Osteocyte (in vitro differentiated cells): Measurements from ENCODE around the gene MPLKIP. TPM values are rescaled to one million over a fixed set of nuclear protein-coding genes. Genes with fewer than 3 reads are reported as not detected.
"Not testable (repeated sequence)": the region's sequence is repeated elsewhere in the genome, so short reads cannot be mapped to it uniquely, and the experiment has no call there.

Source experiments
- DNase-seq: peaks from one replicate; pipeline ENCODE4 v3.0.0; 2021; ENCODE audit warnings: mixed read lengths; ENCODE audit not compliant: unreplicated experiment; ENCODE audit errors: extremely low spot score
- H3K27ac Mint-ChIP-seq: one replicate; pipeline ENCODE4 v1.8.0; 2021; ENCODE audit warnings: mild to moderate bottlenecking, mixed read lengths; ENCODE audit not compliant: unreplicated experiment
- H3K27me3 Mint-ChIP-seq: one replicate; pipeline ENCODE4 v1.8.0; 2021; ENCODE audit warnings: mixed read lengths; ENCODE audit not compliant: unreplicated experiment
- H3K36me3 Mint-ChIP-seq: one replicate; pipeline ENCODE4 v1.8.0; 2021; ENCODE audit warnings: mixed read lengths; ENCODE audit not compliant: unreplicated experiment
- H3K4me1 Mint-ChIP-seq: one replicate; pipeline ENCODE4 v1.8.0; 2021; ENCODE audit warnings: mixed read lengths; ENCODE audit not compliant: unreplicated experiment
- H3K4me3 Mint-ChIP-seq: one replicate; pipeline ENCODE4 v1.8.0; 2021; ENCODE audit warnings: mild to moderate bottlenecking, moderate library complexity, mixed read lengths; ENCODE audit not compliant: unreplicated experiment
- H3K9me3 Mint-ChIP-seq: one replicate; pipeline ENCODE4 v1.8.0; 2021; ENCODE audit warnings: mixed read lengths; ENCODE audit not compliant: unreplicated experiment
- total RNA-seq: library from RNA; stranded (reverse); gene quantifications from 2 replicates; pipeline ENCODE4 v1.2.1, GENCODE V29; 2021
- TF ChIP-seq, protein P1 (sequence below): fragments of 200-600 bp; sonication (generic); IDR thresholded peaks from 2 replicates; pipeline ENCODE4 v1.5.0; 2021; ENCODE audit warnings: antibody characterized with exemption, mild to moderate bottlenecking, moderate library complexity

Gene MPLKIP
- total RNA-seq, 1 donor from 2014 or later, result 43.4 TPM

DNA sequence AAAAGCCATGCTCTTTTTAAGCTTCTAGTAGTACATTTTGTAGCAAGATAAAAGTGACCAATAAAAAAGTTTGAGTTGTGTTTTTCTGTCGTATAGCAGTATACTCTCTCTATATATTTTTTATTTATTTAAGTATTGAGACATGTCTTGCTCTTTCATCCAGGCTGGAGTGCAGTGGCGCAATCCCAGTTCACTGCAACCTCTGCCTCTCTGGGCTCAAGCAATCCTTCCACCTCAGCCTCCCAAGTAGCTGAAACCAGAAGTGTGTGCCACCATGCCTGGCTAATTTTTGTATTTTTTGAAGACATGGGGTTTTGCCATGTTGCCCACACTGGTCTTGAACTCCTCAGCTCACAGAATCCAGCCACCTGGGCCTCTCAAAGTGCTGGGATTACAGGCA lies 3.1 kb upstream of the MPLKIP start:
- peak; percentile 67 for DNase-seq
- Mint-ChIP-seq H3K27me3 (no peaks in the 10 kb centered on the region), H3K9me3 (no peaks in the 10 kb centered on the region), H3K36me3 (no peaks in the 10 kb centered on the region), H3K4me1 (peaks cover 18% of the 10 kb centered on the region), H3K4me3 (no peak overlapping the region), H3K27ac (no peak overlapping the region)
- TF ChIP-seq, protein P1, sequence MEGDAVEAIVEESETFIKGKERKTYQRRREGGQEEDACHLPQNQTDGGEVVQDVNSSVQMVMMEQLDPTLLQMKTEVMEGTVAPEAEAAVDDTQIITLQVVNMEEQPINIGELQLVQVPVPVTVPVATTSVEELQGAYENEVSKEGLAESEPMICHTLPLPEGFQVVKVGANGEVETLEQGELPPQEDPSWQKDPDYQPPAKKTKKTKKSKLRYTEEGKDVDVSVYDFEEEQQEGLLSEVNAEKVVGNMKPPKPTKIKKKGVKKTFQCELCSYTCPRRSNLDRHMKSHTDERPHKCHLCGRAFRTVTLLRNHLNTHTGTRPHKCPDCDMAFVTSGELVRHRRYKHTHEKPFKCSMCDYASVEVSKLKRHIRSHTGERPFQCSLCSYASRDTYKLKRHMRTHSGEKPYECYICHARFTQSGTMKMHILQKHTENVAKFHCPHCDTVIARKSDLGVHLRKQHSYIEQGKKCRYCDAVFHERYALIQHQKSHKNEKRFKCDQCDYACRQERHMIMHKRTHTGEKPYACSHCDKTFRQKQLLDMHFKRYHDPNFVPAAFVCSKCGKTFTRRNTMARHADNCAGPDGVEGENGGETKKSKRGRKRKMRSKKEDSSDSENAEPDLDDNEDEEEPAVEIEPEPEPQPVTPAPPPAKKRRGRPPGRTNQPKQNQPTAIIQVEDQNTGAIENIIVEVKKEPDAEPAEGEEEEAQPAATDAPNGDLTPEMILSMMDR, result no peak

DNA sequence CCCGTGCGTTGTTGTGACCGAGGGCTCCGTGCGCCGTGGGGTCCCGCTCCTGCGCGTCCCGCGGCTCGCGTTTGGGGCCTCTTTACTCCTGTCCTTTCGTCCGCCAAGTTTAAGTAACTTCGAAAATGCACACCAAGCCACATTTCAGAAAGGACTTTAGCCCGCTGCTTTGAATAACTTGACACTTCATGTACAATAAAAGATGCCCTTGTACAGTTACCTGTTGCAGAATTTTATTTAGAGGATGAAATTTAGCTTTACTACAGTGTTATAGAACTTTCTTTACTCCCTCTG lies 842 bp upstream of the MPLKIP start:
- no peaks in the 10 kb centered on the region for H3K9me3 Mint-ChIP-seq
- peak overlapping the region; percentile 88 for H3K27ac Mint-ChIP-seq
- H3K27me3 Mint-ChIP-seq, result no peaks in the 10 kb centered on the region
- no peak for DNase-seq
- peaks cover 3% of the 10 kb centered on the region for H3K36me3 Mint-ChIP-seq
- peaks cover 25% of the 10 kb centered on the region for H3K4me1 Mint-ChIP-seq
- peak overlapping the region; percentile 92 for H3K4me3 Mint-ChIP-seq
- TF ChIP-seq, protein P1, result no peak

DNA sequence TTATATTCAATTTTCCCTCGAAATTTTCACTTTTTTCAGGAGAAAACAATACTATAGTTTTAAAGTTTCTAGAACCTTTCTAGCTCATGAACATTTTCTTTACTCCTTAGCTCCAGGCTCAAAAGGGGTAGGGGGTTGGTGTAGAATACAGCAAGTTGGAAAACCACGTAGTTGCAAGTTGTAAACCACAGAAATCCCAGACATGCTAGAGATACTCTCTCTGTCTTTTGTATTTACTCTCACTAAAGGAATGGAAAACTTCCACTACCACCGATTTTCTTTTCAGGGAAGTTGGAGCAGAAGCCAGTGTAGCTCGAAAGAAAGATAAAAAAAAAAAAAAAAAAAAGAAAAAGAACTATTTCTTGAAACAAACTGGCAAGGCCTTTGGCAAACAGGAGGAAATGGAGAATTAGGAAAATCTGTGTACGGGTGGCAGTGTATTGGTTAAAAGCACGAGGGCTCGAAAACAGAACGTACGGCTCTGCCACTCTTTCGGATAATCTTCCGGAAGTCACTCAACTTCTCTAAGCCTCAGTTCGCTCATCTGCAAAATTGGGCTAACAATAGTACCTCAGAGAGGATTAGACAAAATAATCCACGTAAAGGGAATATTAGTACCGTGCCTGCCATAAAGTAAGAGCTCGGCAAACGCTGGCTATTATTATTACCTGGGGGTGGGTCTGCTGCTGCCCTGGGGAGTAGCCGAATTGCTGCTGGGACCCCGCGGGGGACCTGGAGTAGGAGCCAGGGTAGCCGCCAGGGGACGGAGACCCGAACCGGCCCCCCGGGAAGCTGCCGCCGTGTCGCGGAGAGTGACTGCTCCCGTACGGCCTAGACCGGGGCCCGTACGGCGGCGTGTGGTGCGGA lies 628 bp downstream of the MPLKIP start:
- TF ChIP-seq, protein P1, result no peak
- peaks cover 27% of the 10 kb centered on the region for H3K4me1 Mint-ChIP-seq
- H3K27me3 Mint-ChIP-seq, result no peaks in the 10 kb centered on the region
- H3K4me3 Mint-ChIP-seq, result peak overlapping the region; percentile 92
- peaks cover 6% of the 10 kb centered on the region for H3K36me3 Mint-ChIP-seq
- DNase-seq, result no peak
- H3K27ac Mint-ChIP-seq, result peak overlapping the region; percentile 99
- H3K9me3 Mint-ChIP-seq, result no peaks in the 10 kb centered on the region

DNA sequence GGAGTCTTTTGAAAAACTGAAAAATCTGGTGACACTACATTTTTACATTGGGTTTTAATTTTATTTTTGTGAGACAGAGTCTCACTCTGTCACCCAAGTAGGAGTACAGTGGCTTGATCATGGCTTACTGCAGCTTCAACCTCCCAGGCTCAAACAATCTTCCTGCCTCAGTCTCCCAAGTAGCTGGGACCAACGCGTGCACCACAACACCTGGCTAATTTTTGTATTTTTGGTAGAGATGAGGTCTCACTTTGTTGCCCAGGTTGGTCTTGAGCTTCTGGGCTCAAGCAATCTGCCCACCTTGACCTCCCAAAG lies 11.5 kb downstream of the MPLKIP start:
- Mint-ChIP-seq H3K4me1 (peaks cover 2% of the 10 kb centered on the region), H3K27ac (no peak overlapping the region), H3K27me3 (no peaks in the 10 kb centered on the region), H3K4me3 (no peak overlapping the region), H3K36me3 (peaks cover 15% of the 10 kb centered on the region), H3K9me3 (no peaks in the 10 kb centered on the region)
- TF ChIP-seq, protein P1, result no peak
- no peak for DNase-seq

DNA sequence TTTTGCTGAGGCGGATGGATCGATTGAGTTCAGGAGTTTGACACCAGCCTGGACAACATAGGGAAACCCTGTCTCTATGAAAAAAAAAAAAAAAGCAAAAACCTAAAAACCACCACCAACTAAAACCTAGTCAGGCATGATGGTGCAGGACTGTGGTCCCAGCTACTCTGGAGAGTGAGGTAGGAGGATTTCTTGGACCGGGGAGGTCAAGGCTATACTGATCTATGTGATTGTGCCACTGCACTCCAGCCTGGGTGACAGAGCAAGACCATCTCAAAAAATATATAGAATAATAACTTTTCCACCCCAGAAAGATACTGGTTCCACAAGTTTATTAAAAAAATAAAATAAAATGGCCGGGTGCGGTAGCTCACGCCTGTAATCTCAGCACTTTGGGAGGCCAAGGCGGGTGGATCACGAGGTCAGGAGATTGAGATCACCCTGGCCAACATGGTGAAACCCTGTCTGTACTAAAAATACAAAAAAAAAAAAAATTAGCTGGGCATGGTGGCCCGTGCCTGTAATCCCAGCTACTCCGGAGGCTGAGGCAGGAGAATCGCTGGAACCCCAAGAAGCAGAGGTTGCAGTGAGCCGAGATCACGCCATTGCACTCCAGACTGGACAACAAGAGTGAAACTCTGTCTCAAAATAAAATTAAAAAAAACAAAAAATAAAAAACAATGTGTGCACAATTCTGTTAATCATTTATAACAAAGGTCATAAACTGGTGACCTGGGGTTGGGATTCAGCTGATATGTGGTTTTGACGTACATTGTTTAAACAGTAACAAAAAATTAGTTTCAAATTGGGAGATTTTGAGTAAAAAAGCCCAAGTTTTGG lies 12.1 kb downstream of the MPLKIP start:
- H3K36me3 Mint-ChIP-seq, result peaks cover 15% of the 10 kb centered on the region

More for the DNA sequence above, 12.1 kb downstream of the MPLKIP start:
- H3K4me1 Mint-ChIP-seq, DNase-seq, H3K27ac Mint-ChIP-seq, H3K4me3 Mint-ChIP-seq, H3K9me3 Mint-ChIP-seq, H3K27me3 Mint-ChIP-seq: not testable (repeated sequence)
